NCI-H2081 treated with DMSO at 0.1 percent for 48 hours (cell line): ENCODE results near the gene CPSF3.

Experiments used
- DNase-seq: peaks from one replicate; lab custom pipeline; 2025; lab: John Stamatoyannopoulos, UW

Gene CPSF3

DNA sequence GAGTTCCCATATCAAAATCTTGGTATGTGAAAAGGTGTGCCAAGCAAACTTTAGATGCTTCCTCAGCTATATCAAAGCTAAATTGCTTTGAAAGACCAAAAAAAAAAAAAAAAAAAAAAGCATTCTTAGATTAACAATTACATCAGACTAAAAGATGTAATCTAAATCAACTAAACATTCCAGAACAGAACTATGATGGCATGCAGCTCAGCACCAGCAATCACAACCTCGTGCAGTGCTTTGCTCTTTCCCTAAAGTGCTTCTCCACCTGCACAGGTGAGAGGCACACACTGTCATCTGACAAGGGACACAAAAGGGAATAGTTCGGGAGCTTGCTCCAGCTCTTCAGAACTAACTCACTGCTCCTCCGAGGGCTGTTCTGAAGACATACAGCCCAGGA is 94.7 kb downstream of the CPSF3 start:
- no peak for DNase-seq

DNA sequence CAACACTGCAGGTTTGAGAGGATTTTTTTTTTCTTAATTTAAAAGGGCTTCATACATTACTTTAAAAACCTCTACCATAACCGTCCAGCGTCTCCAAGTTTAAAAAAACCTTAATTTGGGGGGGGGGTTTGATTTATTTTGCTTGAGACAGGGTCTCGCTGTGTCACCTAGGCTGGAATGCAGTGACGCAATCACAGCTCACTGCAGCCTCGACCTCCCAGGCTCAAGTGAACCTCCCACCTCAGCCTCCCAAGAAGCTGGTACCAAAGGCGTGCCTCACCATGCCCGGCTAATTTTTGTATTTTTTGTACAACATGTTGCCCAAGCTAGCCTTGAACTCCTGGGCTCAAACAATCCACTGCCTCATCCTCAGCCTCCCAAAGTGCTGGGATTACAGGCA is 95.3 kb downstream of the CPSF3 start:
- DNase-seq = no peak

DNA sequence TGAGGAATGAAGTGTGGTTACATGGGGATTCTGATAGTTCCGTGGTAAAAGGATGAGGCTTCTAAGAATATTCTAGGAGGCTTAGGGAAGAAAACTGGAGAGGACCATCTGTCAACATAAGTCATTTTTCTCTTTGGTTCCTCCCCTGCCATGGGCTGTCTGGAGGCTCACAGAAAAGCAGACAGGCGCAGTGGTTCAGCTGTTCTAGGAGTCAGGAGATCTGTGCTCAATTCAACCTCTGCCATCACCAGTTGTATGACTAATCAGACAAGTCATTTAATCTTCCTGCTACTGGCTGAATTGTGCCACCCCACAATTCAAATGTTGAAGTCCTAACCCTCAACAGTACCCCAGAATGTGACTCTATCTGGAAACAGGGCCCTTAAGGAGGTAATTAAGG is 95.8 kb downstream of the CPSF3 start:
- DNase-seq = no peak
